ENCODE measurements around the gene MPPE1. TPM values are rescaled to one million over a fixed set of nuclear protein-coding genes. Genes with fewer than 3 reads are reported as not detected.

MPPE1 gene
- total RNA-seq, 1 experiment from 2014 or later = 21.4 TPM

- no peaks in the 10 kb centered on the region for H4K20me1 ChIP-seq (ENCODE audit: insufficient read depth)
- ChIA-PET POLR2A (interaction anchor here (1.0 to 1.8 kb wide), 2 partner anchors 10 to 11 kb away, joined by 3 to 6 read pairs; no protein-coding TSS in a partner anchor), CTCF (no interaction called here), RAD21 (ENCODE audit: low non-redundant PET in 1 of 2, low total read pairs in 2 of 2, uncharacterized antibody in 2 of 2, unreplicated experiment in 2 of 2) (no interaction called here)
- H3K4me3 ChIP-seq (replicated peaks in 1 of 2; ENCODE audit: low read depth in 1 of 2, low read length in 2 of 2) = no peak overlapping the region
- no peaks in the 10 kb centered on the region for H3K36me3 ChIP-seq (ENCODE audit: control insufficient read depth in 1 of 2, insufficient read depth in 2 of 2, low read length in 2 of 2)
- no peak for TF ChIP-seq SRF (IDR thresholded peaks at IDR 0.05; ENCODE audit: low read depth)
- no peak for TF ChIP-seq ZBTB33 (IDR thresholded peaks at IDR 0.05; ENCODE audit: extremely low read depth, insufficient replicate concordance, low read length)
- TF ChIP-seq, protein P1, sequence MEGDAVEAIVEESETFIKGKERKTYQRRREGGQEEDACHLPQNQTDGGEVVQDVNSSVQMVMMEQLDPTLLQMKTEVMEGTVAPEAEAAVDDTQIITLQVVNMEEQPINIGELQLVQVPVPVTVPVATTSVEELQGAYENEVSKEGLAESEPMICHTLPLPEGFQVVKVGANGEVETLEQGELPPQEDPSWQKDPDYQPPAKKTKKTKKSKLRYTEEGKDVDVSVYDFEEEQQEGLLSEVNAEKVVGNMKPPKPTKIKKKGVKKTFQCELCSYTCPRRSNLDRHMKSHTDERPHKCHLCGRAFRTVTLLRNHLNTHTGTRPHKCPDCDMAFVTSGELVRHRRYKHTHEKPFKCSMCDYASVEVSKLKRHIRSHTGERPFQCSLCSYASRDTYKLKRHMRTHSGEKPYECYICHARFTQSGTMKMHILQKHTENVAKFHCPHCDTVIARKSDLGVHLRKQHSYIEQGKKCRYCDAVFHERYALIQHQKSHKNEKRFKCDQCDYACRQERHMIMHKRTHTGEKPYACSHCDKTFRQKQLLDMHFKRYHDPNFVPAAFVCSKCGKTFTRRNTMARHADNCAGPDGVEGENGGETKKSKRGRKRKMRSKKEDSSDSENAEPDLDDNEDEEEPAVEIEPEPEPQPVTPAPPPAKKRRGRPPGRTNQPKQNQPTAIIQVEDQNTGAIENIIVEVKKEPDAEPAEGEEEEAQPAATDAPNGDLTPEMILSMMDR (IDR thresholded peaks at IDR 0.05 in 2 of 3, conservative IDR thresholded peaks at IDR 0.05 in 1 of 3; ENCODE audit: borderline replicate concordance in 1 of 3, insufficient read depth in 1 of 3, low read depth in 2 of 3, low read length in 2 of 3) = no peak
- TF ChIP-seq ELF1 (IDR thresholded peaks at IDR 0.05; ENCODE audit: borderline replicate concordance, low read depth) = no peak
- no peak for TF ChIP-seq REST (IDR thresholded peaks at IDR 0.05; ENCODE audit: low read depth)
- no peak for TF ChIP-seq ZNF274 (IDR thresholded peaks at IDR 0.05; ENCODE audit: low read depth, low read length)
- no peak for TF ChIP-seq YY1 (IDR thresholded peaks at IDR 0.05; ENCODE audit: extremely low read depth, insufficient replicate concordance, low read depth, low read length)
- no peak for TF ChIP-seq EZH2phosphoT487 (IDR thresholded peaks at IDR 0.05; ENCODE audit: borderline replicate concordance)
- TF ChIP-seq TCF7L2 (IDR thresholded peaks at IDR 0.05; ENCODE audit: borderline replicate concordance, extremely low read depth, insufficient read depth, insufficient read length) = no peak
- TF ChIP-seq EGR1 (IDR thresholded peaks at IDR 0.05; ENCODE audit: low read depth) = no peak
- no peak for TF ChIP-seq POLR2AphosphoS5 (IDR thresholded peaks at IDR 0.05; ENCODE audit: low read depth, low read length)
- no peak overlapping the region for H3K9ac ChIP-seq (ENCODE audit: low read length)
- no peaks in the 10 kb centered on the region for H3K9me2 ChIP-seq (ENCODE audit: insufficient read depth)
- H3K4me2 ChIP-seq (ENCODE audit: low read length) = no peak overlapping the region
- intact Hi-C loops (cut with micrococcal nuclease) = no loop called here
- no TSS peak for BruUV-seq (replicated peaks)
- no peak for DNase-seq (ENCODE audit: low read depth, low spot score)
- H2AFZ ChIP-seq (ENCODE audit: low read depth, low read length, poor library complexity, severe bottlenecking) = no peak overlapping the region
- H3K79me2 ChIP-seq (ENCODE audit: insufficient read depth, low read length) = no peaks in the 10 kb centered on the region
- no peaks in the 10 kb centered on the region for H3K9me3 ChIP-seq (ENCODE audit: control insufficient read depth in 1 of 2, insufficient read depth in 1 of 2, low read depth in 1 of 2, low read length in 2 of 2)
- no peak overlapping the region for H3K27ac ChIP-seq (ENCODE audit: low read depth, low read length)
- ATAC-seq = no peak
- H3K27me3 ChIP-seq (ENCODE audit: insufficient read depth, low read length) = no peaks in the 10 kb centered on the region
- peaks cover 0 to 9% of the 10 kb centered on the region in 2 experiments; a peak in 1 of 4 replicates for H3K4me1 ChIP-seq (ENCODE audit: control insufficient read depth in 1 of 2, insufficient read depth in 2 of 2, low read length in 2 of 2)
These were observed 68.6 kb downstream of the MPPE1 start for GRCh38 chr18:11839556-11839955.

Measured in HCT116 (cell line).